Measurements from ENCODE around the gene CIRBP.
A peak's percentile ranks its signal among the peaks of the same experiment; 100 is the strongest.

CIRBP gene

GRCh38 chr19:1269065-1269477, at the start of gene CIRBP:
Gene CIRBP (plus strand): TSS chr19:1269332. CDS start chr19:1270934, 1,602 bp downstream.
- peak; percentile 97 for DNase-seq

DNA sequence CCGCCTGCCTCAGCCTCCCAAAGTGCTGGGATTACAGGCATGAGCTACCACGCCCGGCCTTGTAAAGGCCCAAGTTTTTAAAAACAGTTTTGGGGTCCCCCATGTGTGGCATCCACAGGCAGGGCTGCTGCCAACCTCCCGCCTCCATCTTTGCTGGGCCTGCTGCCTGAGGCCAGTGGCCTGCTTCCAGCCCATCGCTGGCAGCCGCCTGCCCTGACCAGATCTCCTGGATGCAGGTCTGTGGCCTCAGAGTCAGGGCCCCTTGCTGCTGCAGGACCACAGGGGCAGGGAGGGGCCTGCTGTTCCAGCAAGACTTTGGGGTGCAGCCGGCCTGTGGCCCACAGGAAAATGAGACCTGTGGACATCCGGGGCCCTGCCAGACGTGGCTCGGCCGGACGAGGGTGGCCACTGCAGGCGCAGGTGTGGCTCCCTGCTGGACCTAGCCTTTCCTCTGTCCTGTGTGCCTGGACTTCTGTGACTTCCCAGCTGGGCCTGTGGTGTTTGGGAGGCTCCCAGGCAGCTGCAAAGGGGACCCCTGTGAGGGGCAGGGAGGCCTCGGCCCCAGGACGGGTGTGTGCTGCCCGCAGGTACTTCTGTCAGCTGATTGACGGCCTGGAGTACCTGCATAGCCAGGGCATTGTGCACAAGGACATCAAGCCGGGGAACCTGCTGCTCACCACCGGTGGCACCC, 49.2 kb upstream of the CIRBP start:
- DNase-seq = no peak

DNA sequence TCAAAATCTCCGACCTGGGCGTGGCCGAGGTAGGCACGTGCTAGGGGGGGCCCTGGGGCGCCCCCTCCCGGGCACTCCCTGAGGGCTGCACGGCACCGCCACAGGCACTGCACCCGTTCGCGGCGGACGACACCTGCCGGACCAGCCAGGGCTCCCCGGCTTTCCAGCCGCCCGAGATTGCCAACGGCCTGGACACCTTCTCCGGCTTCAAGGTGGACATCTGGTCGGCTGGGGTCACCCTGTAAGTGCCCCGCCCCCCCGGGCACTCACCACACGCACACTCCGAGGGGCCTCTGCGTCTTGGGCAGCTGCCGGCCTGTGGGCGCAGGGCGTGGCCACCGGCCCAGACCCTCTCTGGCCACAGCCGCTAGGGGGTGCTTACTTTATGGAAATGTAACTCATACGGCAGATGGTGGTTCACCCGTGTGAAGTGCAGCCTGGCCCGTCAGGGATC, 48.6 kb upstream of the CIRBP start:
- no peak for DNase-seq

DNA sequence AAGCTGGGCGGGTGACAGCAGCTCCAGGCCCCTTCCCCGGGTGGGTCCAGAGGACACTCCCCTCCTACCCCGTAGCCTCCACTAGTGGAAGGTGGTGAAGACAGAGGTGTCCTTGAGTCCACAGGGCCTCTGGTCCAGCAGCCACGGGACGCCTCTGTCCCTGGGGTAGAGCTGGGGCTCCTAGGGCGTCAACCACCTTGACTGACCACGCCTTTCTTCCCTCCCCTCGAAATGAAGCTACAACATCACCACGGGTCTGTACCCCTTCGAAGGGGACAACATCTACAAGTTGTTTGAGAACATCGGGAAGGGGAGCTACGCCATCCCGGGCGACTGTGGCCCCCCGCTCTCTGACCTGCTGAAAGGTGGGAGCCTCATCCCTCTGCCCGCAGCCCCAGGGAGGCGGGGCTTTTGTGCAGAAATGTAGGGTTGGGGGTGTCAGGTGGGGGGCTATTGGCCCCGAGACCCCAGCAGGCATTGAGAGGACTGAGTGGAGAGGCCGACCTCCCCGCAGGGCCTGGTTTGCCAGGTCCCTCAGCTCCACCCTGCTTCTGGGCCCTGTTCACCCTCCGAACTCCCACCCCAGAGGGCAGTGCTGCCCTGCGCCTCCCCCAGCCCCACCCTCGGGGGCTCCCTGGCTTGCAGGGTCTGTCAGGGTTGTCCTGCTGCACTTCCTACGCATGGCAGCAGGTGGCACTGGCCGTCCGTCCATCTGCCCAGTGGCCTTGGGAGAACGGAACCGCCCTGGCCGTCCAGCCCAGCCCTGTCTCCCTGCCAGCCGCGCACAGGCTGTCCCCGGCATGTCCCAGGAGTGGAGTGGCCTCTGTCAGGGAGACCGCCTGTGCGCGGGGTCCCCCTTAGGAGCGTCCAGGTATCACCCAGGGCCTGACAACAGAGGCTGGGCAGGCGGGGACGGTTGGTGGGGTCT, 47.9 kb upstream of the CIRBP start:
- no peak for DNase-seq

- no peak for DNase-seq
These were observed 47.3 kb upstream of the CIRBP start for GRCh38 chr19:1221904-1222255.

DNA sequence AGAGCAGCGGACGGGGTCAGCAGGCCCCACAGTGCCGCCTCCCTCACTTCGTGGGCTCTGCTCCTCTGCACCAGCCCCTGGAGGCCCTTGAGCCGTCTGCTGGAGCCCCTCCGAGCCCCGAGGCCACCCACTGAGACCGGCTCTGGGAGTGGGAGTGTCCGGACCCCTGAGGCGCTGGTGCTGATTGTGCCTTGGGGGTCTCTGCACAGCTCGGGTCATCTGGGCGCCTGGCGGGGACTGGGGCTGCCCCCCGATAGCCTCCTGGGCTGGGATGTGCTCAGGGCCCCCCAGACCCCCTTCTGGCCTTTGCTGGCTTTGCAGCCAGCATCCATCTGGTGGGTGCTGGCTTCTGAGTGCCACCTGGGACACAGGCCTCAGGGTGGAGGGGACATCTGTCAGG, 46.7 kb upstream of the CIRBP start:
- no peak for DNase-seq

DNA sequence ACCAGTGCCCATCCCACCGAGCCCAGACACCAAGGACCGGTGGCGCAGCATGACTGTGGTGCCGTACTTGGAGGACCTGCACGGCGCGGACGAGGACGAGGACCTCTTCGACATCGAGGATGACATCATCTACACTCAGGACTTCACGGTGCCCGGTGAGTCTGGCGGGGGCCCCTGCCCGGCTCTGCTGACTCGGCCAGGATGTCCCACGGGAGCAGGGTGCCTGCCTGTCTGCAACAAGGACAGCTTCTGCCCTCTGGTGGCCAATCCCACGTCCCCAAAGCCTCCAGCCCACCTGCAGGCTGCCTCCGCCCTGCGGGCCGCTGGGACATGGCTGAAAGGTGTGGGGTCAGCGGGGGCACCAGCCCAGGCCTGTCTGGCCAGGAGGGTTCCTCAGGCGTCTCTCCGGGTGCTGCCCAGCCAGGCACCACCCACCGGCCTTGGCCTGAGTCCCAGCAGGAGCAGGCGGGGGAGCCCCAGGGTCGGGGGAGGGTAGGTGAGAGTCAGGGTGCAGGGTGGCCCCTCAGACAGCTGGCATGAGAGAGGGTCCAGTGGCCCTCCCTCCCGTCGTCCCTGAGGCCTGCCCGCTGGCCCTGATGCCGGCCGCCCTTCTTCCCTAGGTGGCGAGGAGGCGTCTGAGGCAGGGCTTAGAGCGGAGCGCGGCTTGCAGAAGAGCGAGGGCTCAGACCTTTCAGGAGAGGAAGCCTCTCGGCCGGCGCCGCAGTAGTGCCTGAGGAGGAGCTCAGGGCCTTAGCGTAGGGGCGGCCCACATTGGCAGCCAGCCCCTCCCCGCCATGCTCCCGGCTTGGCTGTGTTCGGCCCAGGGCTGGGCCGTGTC, 45.9 kb upstream of the CIRBP start:
- peak; percentile 43 for DNase-seq

- no peak for DNase-seq
These were observed 44.9 kb upstream of the CIRBP start for GRCh38 chr19:1224047-1224825.

GRCh38 chr19:1224847-1225246, 44.3 kb upstream of the CIRBP start:
- no peak for DNase-seq

DNA sequence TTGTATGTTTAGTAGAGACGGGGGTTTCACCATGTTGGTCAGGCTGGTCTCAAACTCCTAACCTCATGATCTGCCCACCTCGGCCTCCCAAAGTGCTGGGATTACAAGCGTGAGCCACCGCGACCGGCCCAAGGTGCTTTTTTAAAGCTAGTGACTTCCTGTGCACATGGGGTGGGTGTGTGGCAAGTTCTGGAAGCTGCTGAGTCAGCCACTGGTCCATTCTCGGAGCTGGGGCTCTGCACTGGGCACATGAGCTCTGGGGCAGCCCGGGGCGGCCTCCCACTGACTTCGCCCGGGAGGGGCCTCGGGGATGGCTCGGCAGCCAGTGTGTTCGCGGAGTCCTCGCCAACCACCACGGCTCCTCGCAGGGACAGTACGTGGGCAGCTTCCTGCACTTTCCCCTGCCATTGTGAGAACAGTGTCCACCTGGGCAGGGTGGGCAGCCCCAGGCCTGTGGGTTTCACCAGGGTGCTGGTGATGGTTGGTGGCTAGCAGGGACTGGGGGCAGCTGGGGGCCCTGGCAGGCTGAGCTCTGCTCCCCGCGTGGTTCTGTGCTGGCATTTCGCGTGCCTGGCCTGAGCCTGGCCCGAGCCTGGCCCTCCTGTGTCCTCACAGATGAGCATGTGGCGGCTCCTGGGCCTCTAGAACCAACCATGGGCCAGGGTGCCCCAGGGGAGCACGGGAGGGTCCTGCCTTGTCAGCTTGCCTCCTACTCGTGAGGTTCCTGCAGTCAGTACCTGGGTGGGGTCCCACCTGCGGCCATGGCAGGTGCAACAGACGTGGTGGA, 43.5 kb upstream of the CIRBP start:
- DNase-seq = no peak

GRCh38 chr19:1226227-1226518, 43.0 kb upstream of the CIRBP start:
- DNase-seq = no peak

- DNase-seq = no peak
These were observed 42.4 kb upstream of the CIRBP start for GRCh38 chr19:1226522-1227303.

GRCh38 chr19:1227304-1228054, 41.7 kb upstream of the CIRBP start:
- DNase-seq = no peak

- no peak for DNase-seq
These were observed 40.8 kb upstream of the CIRBP start for GRCh38 chr19:1228161-1228957.

- no peak for DNase-seq
These were observed 39.8 kb upstream of the CIRBP start for GRCh38 chr19:1229056-1229923.

DNA sequence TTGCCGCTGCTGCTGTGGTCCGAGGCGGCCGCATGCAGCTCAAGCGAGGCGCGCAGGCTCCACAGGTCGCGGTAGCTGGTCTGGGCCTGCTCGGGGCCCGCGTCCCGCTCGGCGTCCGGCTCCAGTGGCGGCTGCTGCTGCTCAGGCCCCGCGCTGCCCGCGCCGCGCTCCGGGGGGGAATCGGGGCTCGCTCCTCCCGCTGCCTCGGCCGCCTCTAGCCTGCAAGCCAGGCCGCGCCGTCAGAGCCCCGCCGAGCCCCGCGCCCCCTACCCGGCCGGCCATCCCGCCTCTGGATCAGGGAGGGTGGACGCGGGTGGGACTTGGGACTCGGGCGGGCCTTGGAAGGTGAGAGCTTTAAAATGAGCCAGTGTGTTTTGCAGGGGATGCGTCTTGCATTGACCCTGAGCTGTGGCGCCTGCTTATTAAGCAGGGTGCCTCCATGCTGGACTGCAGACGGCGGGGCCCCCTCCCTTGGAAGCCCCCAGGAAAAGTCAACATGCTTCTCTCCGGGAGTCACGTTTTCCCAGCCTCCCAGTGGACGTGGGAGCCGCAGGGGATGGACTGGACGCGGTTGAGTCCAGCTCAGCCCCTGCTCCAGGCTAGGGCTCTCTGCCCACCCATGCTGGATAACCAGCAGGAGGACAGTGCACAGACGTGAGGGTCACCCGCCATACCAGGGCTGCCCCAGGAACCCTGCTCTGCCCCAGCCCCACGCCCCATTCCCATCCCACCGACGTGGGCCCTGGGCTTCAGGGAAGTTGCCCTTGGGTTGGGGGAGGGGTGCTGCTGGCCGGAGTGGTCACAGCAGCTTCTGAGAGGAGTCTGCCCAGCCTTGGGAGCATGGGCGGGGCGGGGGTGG, 39.0 kb upstream of the CIRBP start:
- DNase-seq = no peak

DNA sequence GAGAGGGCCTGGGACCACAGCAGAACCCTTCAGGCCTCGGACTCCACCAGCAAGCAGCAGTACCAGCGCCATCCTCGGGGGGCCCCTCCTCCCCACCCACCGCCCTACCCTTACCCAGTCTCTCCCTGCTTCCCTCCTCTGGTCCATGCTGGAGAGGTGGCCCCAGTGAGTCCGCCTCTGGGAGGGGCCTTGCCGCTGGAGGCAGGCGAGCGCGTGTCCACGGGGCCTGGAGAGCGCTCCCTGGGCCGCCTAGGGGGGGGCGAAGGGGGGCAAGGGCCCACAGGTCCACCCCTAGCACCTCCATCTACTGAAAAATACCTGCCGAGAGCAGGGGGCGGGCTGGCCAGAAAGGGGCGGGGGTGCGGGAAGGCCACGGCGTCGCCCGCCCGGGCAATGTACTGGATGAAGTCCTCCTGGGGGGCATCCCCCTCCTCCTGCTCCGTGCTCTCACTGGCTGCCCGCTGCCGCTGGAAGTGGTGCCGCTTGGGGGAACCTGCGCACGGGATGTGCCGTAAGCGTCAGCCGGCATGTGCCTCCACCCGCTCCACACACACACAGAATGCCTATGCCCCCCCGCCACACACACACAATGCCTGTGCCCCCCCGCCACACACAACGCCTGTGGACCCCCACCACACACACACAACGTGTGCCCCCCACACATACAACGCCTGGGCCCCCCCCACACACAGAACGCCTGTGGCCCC, 38.2 kb upstream of the CIRBP start:
- DNase-seq = no peak
